ENCODE data around the gene YBX3.

GRCh38 chr12:10732549-10732948 lies 9.4 kb upstream of the YBX3 start:
- TF ChIP-seq POLR2A (IDR thresholded peaks at IDR 0.05) (no peak), CTCF (IDR thresholded peaks at IDR 0.05) (no peak)

All from right lobe of liver (tissue), 4 donors.